HG03565 (cell line): ENCODE data around the gene RAB11B.
"Not testable (repeated sequence)": the region's sequence is repeated elsewhere in the genome, so short reads cannot be mapped to it uniquely, and the experiment has no call there.

ENCODE experiments used
- ATAC-seq: cut with Tn5 transposase; IDR thresholded peaks from one replicate; pipeline ENCODE4 v1.9.1; 2021; ENCODE audit warnings: mild to moderate bottlenecking, moderate library complexity; ENCODE audit not compliant: unreplicated experiment

The RAB11B gene

GRCh38 chr19:8393192-8393870, 3.2 kb downstream of the RAB11B start:
- no peak for ATAC-seq

GRCh38 chr19:8393871-8394250, 3.7 kb downstream of the RAB11B start:
- no peak for ATAC-seq

GRCh38 chr19:8395621-8396082, 5.5 kb downstream of the RAB11B start:
- no peak for ATAC-seq

GRCh38 chr19:8396185-8396562, 6.0 kb downstream of the RAB11B start:
- ATAC-seq: no peak

- ATAC-seq: no peak
Observed at GRCh38 chr19:8396563-8397203, 6.5 kb downstream of the RAB11B start.

GRCh38 chr19:8397271-8397670, 7.1 kb downstream of the RAB11B start:
- ATAC-seq: no peak

- ATAC-seq: no peak
Observed at GRCh38 chr19:8397746-8398310, 7.7 kb downstream of the RAB11B start.

- no peak for ATAC-seq
Observed at GRCh38 chr19:8398311-8398771, 8.2 kb downstream of the RAB11B start.

GRCh38 chr19:8399681-8400188, 9.6 kb downstream of the RAB11B start:
- no peak for ATAC-seq

GRCh38 chr19:8401981-8402411, 11.8 kb downstream of the RAB11B start:
- no peak for ATAC-seq

GRCh38 chr19:8403098-8403819, 13.1 kb downstream of the RAB11B start:
- no peak for ATAC-seq

GRCh38 chr19:8403820-8404109, 13.6 kb downstream of the RAB11B start:
- ATAC-seq: no peak

GRCh38 chr19:8404391-8405151, 14.4 kb downstream of the RAB11B start:
- no peak for ATAC-seq

GRCh38 chr19:8410718-8411117, 20.6 kb downstream of the RAB11B start:
- ATAC-seq: not testable (repeated sequence)

GRCh38 chr19:8412783-8413628, 22.8 kb downstream of the RAB11B start, which contains the start of gene MARCHF2:
Gene MARCHF2 (plus strand): TSS chr19:8413305. CDS start chr19:8421841, 8,536 bp downstream.
- peak; percentile 98 for ATAC-seq

GRCh38 chr19:8413629-8413995, 23.5 kb downstream of the RAB11B start:
- no peak for ATAC-seq

GRCh38 chr19:8416796-8417195, 26.6 kb downstream of the RAB11B start:
- ATAC-seq: no peak

- no peak for ATAC-seq
Observed at GRCh38 chr19:8421484-8422461, 31.6 kb downstream of the RAB11B start.

- no peak for ATAC-seq
Observed at GRCh38 chr19:8423817-8424223, 33.7 kb downstream of the RAB11B start.
